Psoas muscle (tissue), 8 donors: ENCODE data around the gene RPS2. TPM values are rescaled to one million over a fixed set of nuclear protein-coding genes. Genes with fewer than 3 reads are reported as not detected.
A peak's percentile ranks its signal among the peaks of the same experiment; 100 is the strongest.
"Not testable (repeated sequence)": the region's sequence is repeated elsewhere in the genome, so short reads cannot be mapped to it uniquely, and the experiment has no call there.

ENCODE experiments used
- ATAC-seq, 4 donors: fragments of 200-7000 bp; cut with Tn5 transposase; one replicate each; pipeline ENCODE4 v1.9.1; 2020; ENCODE audit warnings: moderate library complexity in 3 of 4, mild to moderate bottlenecking in 2 of 4
- DNase-seq, 2 donors: peaks; one replicate each; pipeline ENCODE4 v3.0.0-alpha.2; 2020
- H3K27ac ChIP-seq: fragments of 200-600 bp; one replicate; pipeline ENCODE4 v1.8.0; 2022
- H3K27me3 ChIP-seq, 3 donors: fragments of 200-600 bp in 1 of 3; one replicate each; pipeline versions ENCODE4 v1.6.1 to v1.8.0; 2013 to 2022; ENCODE audit warnings: low read length in 2 of 3, mild to moderate bottlenecking in 2 of 3, moderate library complexity in 1 of 3; ENCODE audit not compliant: insufficient read depth in 3 of 3
- H3K36me3 ChIP-seq, 2 donors: fragments of 200-600 bp in 1 of 2; one replicate each; pipeline versions ENCODE4 v1.6.1 to v1.8.0; 2013 to 2022; ENCODE audit warnings: low read depth in 1 of 2, mild to moderate bottlenecking in 1 of 2, moderate library complexity in 1 of 2; ENCODE audit not compliant: insufficient read depth in 1 of 2
- H3K4me1 ChIP-seq: fragments of 200-600 bp; one replicate; pipeline ENCODE4 v1.8.0; 2022
- H3K4me3 ChIP-seq: fragments of 200-600 bp; one replicate; pipeline ENCODE4 v1.8.0; 2022; ENCODE audit warnings: mild to moderate bottlenecking
- H3K9me3 ChIP-seq: fragments of 200-600 bp; one replicate; pipeline ENCODE4 v1.8.0; 2022
- WGBS, 3 donors: extraction: QIAGEN DNeasy Blood & Tissue Kit; methylation state at CpG; one replicate each; pipeline versions ENCODE4 v1.1.6 to v1.1.7; 2013; 5-methylcytosine and 5-hydroxymethylcytosine counted together
- intact Hi-C, 2 donors: fragments of 100-400 bp; cut with DNase I; formaldehyde crosslinking; loops; one replicate each; pipeline versions ENCODE4 v1.11.0 to v1.14.2; 2022
- polyA plus RNA-seq, 3 donors: library from polyadenylated mRNA; stranded (reverse); fragments of 200-250 nt; gene quantifications; one replicate each; pipeline ENCODE4 v1.2.3, GENCODE V29; 2013
- total RNA-seq, 4 donors: library from RNA; stranded (reverse); fragmentation: NEBNext Ultra II Directional in 2 of 4; extraction: Animal tissue kit (Norgen Biotek cat#: 25700) in 2 of 4; gene quantifications; one replicate each; pipeline versions ENCODE4 v1.2.1 to v1.2.4, GENCODE V29; 2021 to 2023
- TF ChIP-seq, protein P1 (sequence below): fragments of 200-600 bp; IDR thresholded peaks from one replicate; pipeline ENCODE4 v1.8.0; 2022; ENCODE audit warnings: antibody characterized with exemption
- donor health status: healthy with polysubstance abuse.
- donor health status: DM: no; HTN: no; CAD: no; lungs with moderate emphysema.
- donor health status: Bipolar disorder and iron deficiency.
- donor health status: healthy.
- donor health status: DM: yes; HTN: yes; CAD: no.
- donor health status: DM: no; HTN: no; CAD: no.
- donor health status: DM: no; HTN: no; CAD: no.
- donor health status: DM: yes; HTN: yes; CAD: no.

The RPS2 gene
- total and polyA plus RNA-seq, 7 donors, result 1,044 to 3,940 (median 1,902) TPM

DNA sequence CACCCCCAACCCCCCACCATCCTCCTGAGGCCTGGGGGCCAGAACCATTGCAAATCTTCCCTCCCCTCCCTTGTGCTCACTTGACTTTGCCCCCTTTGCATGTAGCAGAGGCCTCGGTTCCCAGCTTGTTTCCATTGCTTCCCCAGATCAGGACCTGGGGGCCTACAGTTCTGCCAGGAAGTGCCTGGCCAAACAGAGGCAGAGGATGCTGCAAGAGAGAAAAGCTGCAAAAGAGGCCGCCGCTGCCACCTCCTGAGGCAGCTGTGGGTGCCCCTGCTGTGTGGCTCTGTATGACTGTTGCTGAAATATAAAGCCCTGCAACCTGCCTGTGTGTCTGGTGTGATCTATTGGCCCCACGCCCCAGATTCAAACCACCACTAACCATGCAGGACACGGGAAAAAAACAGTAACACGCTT lies 3.0 kb downstream of the RPS2 start:
- Histone ChIP-seq H3K9me3 (no peaks in the 10 kb centered on the region), H3K4me3 (no peak overlapping the region), H3K27me3 (no peaks in the 10 kb centered on the region), H3K27ac (no peak overlapping the region), H3K4me1 (peaks cover 34% of the 10 kb centered on the region), H3K36me3 (peaks cover 0 to 32% of the 10 kb centered on the region in 2 donors)
- no peak for DNase-seq
- intact Hi-C loops, result no loop called here
- ATAC-seq, result no peak
- TF ChIP-seq, protein P1, sequence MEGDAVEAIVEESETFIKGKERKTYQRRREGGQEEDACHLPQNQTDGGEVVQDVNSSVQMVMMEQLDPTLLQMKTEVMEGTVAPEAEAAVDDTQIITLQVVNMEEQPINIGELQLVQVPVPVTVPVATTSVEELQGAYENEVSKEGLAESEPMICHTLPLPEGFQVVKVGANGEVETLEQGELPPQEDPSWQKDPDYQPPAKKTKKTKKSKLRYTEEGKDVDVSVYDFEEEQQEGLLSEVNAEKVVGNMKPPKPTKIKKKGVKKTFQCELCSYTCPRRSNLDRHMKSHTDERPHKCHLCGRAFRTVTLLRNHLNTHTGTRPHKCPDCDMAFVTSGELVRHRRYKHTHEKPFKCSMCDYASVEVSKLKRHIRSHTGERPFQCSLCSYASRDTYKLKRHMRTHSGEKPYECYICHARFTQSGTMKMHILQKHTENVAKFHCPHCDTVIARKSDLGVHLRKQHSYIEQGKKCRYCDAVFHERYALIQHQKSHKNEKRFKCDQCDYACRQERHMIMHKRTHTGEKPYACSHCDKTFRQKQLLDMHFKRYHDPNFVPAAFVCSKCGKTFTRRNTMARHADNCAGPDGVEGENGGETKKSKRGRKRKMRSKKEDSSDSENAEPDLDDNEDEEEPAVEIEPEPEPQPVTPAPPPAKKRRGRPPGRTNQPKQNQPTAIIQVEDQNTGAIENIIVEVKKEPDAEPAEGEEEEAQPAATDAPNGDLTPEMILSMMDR, result no peak
- 47 to 64% (median 52%) methylated on average over 6 of the region's 6 CpGs for WGBS, 3 donors

DNA sequence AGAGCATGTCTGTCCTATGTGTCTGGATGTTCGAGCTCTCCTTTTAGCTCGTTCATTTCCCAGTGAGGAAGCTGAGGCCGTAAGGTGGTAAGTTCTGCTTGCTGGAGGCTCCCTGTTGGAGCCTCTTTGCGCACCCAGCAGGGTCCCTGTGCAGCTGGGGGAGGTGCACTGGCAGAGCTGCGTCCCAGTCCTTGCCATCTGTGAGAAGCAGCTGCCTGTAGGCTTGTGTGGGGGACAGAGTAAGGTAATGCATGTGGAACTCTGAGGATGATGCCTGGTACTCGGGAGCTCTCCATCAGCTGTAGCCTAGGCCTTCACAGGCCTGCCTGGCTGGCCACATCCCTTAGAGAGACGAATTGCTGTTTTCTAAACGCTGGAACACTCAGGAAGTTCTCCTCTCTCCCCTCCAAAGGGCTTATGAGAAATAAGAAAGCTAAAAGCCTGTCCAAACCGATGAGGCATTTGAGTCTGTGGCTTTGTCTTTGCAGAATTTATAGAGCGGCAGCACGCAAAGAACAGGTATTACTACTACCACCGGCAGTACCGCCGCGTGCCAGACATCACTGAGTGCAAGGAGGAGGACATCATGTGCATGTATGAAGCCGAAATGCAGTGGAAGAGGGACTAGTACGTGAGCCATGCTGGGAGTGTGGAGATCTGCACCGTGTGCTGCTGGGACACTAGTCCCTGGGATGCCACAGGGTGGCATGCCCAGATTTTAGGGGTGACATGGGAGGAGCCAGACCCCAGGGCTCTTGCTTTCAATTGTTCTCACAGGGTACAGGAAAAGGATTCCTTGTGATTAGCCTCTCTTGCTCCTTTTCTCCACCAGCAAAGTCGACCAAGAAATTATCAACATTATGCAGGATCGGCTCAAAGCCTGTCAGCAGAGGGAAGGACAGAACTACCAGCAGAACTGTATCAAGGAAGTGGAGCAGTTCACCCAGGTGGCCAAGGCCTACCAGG lies 3.7 kb downstream of the RPS2 start:
- H3K9me3 ChIP-seq, result no peaks in the 10 kb centered on the region
- 40 to 49% (median 41%) methylated on average over 20 of the region's 20 CpGs for whole genome bisulfite sequencing, 3 donors
- peak overlapping the region; percentile 87 for H3K27ac ChIP-seq
- peak overlapping the region; percentile 92 for H3K4me3 ChIP-seq
- TF ChIP-seq, protein P1, result no peak
- DNase-seq (no peak), ATAC-seq (no peak)
- H3K36me3 ChIP-seq, result peaks cover 0 to 32% of the 10 kb centered on the region in 2 donors
- intact Hi-C loops, result no loop called here
- H3K27me3 ChIP-seq, result no peaks in the 10 kb centered on the region
- peaks cover 31% of the 10 kb centered on the region for H3K4me1 ChIP-seq

DNA sequence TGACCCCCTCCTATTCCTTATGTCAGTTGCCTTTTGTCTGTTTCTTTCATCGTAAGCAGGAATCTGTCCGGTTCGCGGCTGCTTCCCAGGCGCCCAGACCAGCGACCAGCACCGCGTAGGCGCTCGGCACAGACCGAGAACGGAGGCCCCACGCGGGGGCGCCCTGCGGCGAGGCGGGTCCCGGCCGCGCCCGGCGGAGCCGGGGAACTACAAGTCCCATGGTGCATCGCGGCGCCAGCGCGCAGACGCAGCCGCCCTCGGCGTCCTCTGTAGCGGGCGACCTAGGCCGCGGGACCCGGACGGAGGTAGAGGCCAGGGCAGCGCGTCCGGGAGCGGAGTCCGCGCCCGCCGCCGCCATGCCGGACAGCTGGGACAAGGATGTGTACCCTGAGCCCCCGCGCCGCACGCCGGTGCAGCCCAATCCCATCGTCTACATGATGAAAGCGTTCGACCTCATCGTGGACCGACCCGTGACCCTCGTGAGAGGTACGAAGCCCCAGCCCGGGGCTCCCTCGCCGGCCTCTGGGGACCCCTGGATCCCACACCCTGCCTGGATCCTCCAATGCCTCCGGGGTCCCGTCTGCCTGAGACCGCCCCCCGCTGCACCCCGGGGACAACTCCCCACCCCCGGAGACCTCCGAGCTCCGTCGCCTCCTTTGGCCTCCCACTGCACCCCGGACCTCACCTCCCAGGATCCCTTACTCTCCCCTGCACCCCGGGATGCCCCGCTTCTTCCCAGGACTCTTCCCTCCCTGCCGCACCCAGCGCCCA lies 5.2 kb downstream of the RPS2 start, which contains the start of gene NDUFB10:
TSS of gene NDUFB10 (plus strand) at position 270 of the 771 bp plus-strand sequence. CDS start at position 357, 87 bp downstream.
- TF ChIP-seq, protein P1, result peak; percentile 71
- Histone ChIP-seq H3K9me3 (no peaks in the 10 kb centered on the region), H3K27ac (peak within 1 kb of the TSS; percentile 87), H3K27me3 (no peaks in the 10 kb centered on the region), H3K36me3 (peaks cover 0 to 32% of the 10 kb centered on the region in 2 donors), H3K4me3 (peak within 1 kb of the TSS; percentile 92), H3K4me1 (peaks cover 27% of the 10 kb centered on the region)
- DNase-seq (peak; percentile 94 to 97), ATAC-seq (peak; percentile 85 to 89 (median 87))
- WGBS, 3 donors, result 1% methylated on average over 70 to 79 of the region's 79 CpGs
- intact Hi-C loops, result no loop called here

DNA sequence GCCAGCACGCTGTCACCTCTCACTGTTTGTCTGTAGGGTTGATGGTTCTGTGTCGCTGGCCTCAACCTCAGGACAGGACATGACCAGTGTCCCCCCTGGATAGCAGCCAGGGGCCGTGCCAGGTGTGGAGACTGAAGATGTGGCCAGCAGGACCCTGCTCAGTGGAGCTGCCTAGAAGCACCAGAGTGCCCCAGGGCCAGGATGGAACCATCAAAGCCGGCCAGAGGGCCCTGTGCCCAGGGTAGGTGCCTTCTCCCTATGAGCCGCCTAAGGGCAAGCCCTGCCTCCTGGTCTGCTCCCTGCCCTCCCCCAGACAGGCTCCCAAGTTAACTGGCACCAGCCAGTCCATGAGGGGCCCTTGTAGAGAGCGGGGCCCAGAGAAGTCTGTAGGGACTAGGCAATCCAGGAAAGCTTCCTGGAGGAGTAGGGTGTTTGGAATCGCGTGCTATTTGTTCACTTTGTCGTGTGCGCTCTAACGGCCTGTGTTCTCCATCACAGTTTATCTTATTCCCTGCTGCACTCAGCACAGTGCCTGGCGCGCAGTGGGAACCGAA lies 5.8 kb downstream of the RPS2 start:
- ATAC-seq, result peak in 3 of 4 donors; percentile 2
- H3K9me3 ChIP-seq, result no peaks in the 10 kb centered on the region
- H3K27me3 ChIP-seq, result no peaks in the 10 kb centered on the region
- WGBS, 3 donors, result 30 to 42% (median 30%) methylated on average over 13 to 14 of the region's 14 CpGs
- peaks cover 25% of the 10 kb centered on the region for H3K4me1 ChIP-seq
- DNase-seq, result no peak
- TF ChIP-seq, protein P1, result no peak
- peaks cover 0 to 30% of the 10 kb centered on the region in 2 donors for H3K36me3 ChIP-seq
- intact Hi-C loops, result loop anchor here in 1 of 2 donors (1.0 kb wide), 1 partner anchor 14 kb away; the partner anchor contains the start of gene TBL3
- peak overlapping the region; percentile 92 for H3K4me3 ChIP-seq
- H3K27ac ChIP-seq, result peak overlapping the region; percentile 87

DNA sequence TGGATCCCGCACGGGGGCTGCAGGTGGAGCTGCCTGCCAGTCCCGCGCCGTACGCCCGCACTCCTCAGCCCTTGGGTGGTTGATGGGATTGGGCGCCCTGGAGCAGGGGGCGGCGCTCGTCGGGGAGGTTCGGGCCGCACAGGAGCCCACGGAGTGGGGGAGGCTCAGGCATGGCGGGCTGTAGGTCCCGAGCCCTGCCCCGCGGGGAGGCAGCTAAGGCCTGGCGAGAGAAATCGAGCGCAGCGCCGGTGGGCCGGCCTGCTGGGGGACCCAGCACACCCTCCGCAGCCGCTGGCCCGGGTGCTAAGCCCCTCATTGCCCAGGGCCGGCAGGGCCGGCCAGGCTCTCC lies 6.5 kb downstream of the RPS2 start:
- H3K36me3 ChIP-seq, result peaks cover 0 to 24% of the 10 kb centered on the region in 2 donors
- H3K27me3 ChIP-seq, H3K4me3 ChIP-seq, H3K9me3 ChIP-seq, H3K27ac ChIP-seq, ATAC-seq, DNase-seq: not testable (repeated sequence)
- intact Hi-C loops, result loop anchor here in 1 of 2 donors (1.0 kb wide), 1 partner anchor 14 kb away; the partner anchor contains the start of gene TBL3
- 78 to 80% (median 79%) methylated on average over 27 to 30 of the region's 30 CpGs for WGBS, 3 donors
- peaks cover 19% of the 10 kb centered on the region for H3K4me1 ChIP-seq

DNA sequence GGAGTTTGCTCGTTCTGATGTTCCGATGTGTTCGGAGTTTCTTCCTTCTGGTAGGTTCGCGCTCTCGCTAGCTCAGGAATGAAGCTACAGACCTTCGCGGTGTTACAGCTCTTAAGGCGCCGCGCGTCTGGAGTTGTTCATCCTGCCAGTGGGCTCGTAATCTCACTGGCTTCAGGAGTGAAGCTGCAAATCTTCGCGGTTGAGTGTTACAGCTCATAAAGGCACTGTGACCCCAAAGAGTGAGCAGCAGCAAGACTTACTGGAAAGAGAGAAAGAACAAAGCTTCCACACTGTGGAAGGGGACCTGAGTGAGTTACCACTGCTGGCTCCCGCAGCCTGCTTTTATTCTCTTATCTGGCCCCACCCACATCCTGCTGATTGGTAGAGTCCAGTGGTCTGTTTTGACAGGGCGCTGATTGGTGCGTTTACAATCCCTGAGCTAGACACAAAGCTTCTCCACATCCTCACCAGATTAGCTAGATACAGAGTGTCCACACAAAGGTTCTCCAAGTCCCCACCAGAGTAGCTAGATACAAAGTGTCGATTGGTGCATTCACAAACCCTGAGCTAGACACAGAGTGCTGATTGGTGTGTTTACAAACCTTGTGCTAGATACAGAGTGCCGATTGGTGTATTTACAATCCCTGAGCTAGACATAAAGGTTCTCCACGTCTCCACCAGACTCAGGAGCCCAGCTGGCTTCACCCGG lies 7.0 kb downstream of the RPS2 start:
- WGBS, 3 donors, result 88 to 92% (median 90%) methylated on average over 20 to 22 of the region's 22 CpGs
- ATAC-seq, H3K27me3 ChIP-seq, H3K9me3 ChIP-seq, H3K4me3 ChIP-seq, H3K27ac ChIP-seq, DNase-seq: not testable (repeated sequence)
- intact Hi-C loops, result loop anchor here in 1 of 2 donors (1.0 kb wide), 1 partner anchor 15 kb away; the partner anchor contains the start of gene TBL3
- Histone ChIP-seq H3K4me1 (peaks cover 19% of the 10 kb centered on the region), H3K36me3 (peaks cover 0 to 18% of the 10 kb centered on the region in 2 donors)
